Measurements from ENCODE around the gene BAIAP2. TPM values are rescaled to one million over a fixed set of nuclear protein-coding genes. Genes with fewer than 3 reads are reported as not detected.

BAIAP2 gene
- total RNA-seq, 1 donor from 2014 or later: 119 TPM

GRCh38 chr17:81053041-81053970 is 18.4 kb downstream of the BAIAP2 start:
- Histone ChIP-seq H3K4me3 (peak overlapping the region; percentile 12), H3K4me1 (peaks cover 85% of the 10 kb centered on the region), H3K27me3 (ENCODE audit: low read depth) (no peaks in the 10 kb centered on the region), H3K27ac (peak overlapping the region; percentile 89), H3K9me3 (no peaks in the 10 kb centered on the region), H3K36me3 (peaks cover 21% of the 10 kb centered on the region)
- DNase-seq: no peak
- intact Hi-C loops (cut with DNase I): no loop called here
- TF ChIP-seq CTCF (IDR thresholded peaks at IDR 0.05): no peak
- no peak for ATAC-seq

- Histone ChIP-seq H3K4me3 (no peak overlapping the region), H3K4me1 (peaks cover 79% of the 10 kb centered on the region), H3K9me3 (no peaks in the 10 kb centered on the region), H3K36me3 (peaks cover 31% of the 10 kb centered on the region), H3K27ac (no peak overlapping the region), H3K27me3 (ENCODE audit: low read depth) (no peaks in the 10 kb centered on the region)
- intact Hi-C loops (cut with DNase I): no loop called here
- TF ChIP-seq CTCF (IDR thresholded peaks at IDR 0.05): no peak
- DNase-seq (no peak), ATAC-seq (no peak)
Measured at GRCh38 chr17:81054308-81054707, 19.4 kb downstream of the BAIAP2 start.

GRCh38 chr17:81054881-81055370 is 20.0 kb downstream of the BAIAP2 start:
- DNase-seq: peak; percentile 64
- peaks cover 34% of the 10 kb centered on the region for H3K36me3 ChIP-seq
- no peak for TF ChIP-seq CTCF (IDR thresholded peaks at IDR 0.05)
- H3K9me3 ChIP-seq: no peaks in the 10 kb centered on the region
- H3K27ac ChIP-seq: no peak overlapping the region
- H3K27me3 ChIP-seq (ENCODE audit: low read depth): no peaks in the 10 kb centered on the region
- ATAC-seq: no peak
- peaks cover 72% of the 10 kb centered on the region for H3K4me1 ChIP-seq
- intact Hi-C loops (cut with DNase I): no loop called here
- H3K4me3 ChIP-seq: no peak overlapping the region

GRCh38 chr17:81056312-81056711 is 21.4 kb downstream of the BAIAP2 start:
- Histone ChIP-seq H3K36me3 (peaks cover 40% of the 10 kb centered on the region), H3K27me3 (ENCODE audit: low read depth) (no peaks in the 10 kb centered on the region), H3K4me3 (no peak overlapping the region), H3K27ac (peak overlapping the region; percentile 80), H3K9me3 (no peaks in the 10 kb centered on the region), H3K4me1 (peaks cover 59% of the 10 kb centered on the region)
- DNase-seq: no peak
- no peak for ATAC-seq
- no peak for TF ChIP-seq CTCF (IDR thresholded peaks at IDR 0.05)
- intact Hi-C loops (cut with DNase I): no loop called here

- no peak overlapping the region for H3K4me3 ChIP-seq
- peaks cover 50% of the 10 kb centered on the region for H3K4me1 ChIP-seq
- peak; percentile 94 to 95 for ATAC-seq
Measured at GRCh38 chr17:81057079-81057730, 22.3 kb downstream of the BAIAP2 start.

More at GRCh38 chr17:81057079-81057730, 22.3 kb downstream of the BAIAP2 start:
- intact Hi-C loops (cut with DNase I): no loop called here
- peak; percentile 87 for DNase-seq
- no peaks in the 10 kb centered on the region for H3K9me3 ChIP-seq
- H3K36me3 ChIP-seq: peaks cover 46% of the 10 kb centered on the region
- TF ChIP-seq CTCF (IDR thresholded peaks at IDR 0.05): no peak
- no peaks in the 10 kb centered on the region for H3K27me3 ChIP-seq (ENCODE audit: low read depth)
- H3K27ac ChIP-seq: peak overlapping the region; percentile 80

All from lower lobe of right lung (tissue), 2 donors.